AG04450 (cell line): ENCODE results near the gene MLF1. TPM values are rescaled to one million over a fixed set of nuclear protein-coding genes. Genes with fewer than 3 reads are reported as not detected.
A peak's percentile ranks its signal among the peaks of the same experiment; 100 is the strongest.

Source experiments
- CTCF ChIA-PET: fragments of 300-600, 350-600 bp; formaldehyde crosslinking; extraction: SDS; loops from one replicate; lab custom pipeline; 2022; ENCODE audit warnings: antibody characterized with exemption, inconsistent platforms; lab: Charles Lee
- POLR2A ChIA-PET: fragments of 350-600 bp; formaldehyde crosslinking; extraction: SDS; loops from one replicate; lab custom pipeline; 2021; ENCODE audit warnings: antibody characterized with exemption, inconsistent platforms; lab: Yijun Ruan, JAX
- DNase-seq: peaks from one replicate; pipeline ENCODE4 v3.0.0-alpha.2; 2011; ENCODE audit warnings: low read depth, low spot score
- H3K27ac ChIP-seq: one replicate; pipeline ENCODE4 v1.5.1; 2012; ENCODE audit warnings: low read depth, low read length, control low read depth
- H3K27me3 ChIP-seq: one replicate; pipeline ENCODE4 v1.6.0; 2012; ENCODE audit warnings: low read length; ENCODE audit not compliant: control insufficient read depth, insufficient read depth
- H3K4me3 ChIP-seq: 2 replicates; pipeline ENCODE4 v1.5.1; 2011; ENCODE audit warnings: mild to moderate bottlenecking, low read depth, low read length, control low read depth
- H3K9me3 ChIP-seq: 2 replicates; pipeline ENCODE4 v1.5.1; 2012; ENCODE audit warnings: low read length; ENCODE audit not compliant: control insufficient read depth, insufficient read depth
- polyA minus RNA-seq: library from RNA; depleted of rRNA, polyadenylated mRNA; stranded (reverse); fragments of >200 nt; gene quantifications from 2 replicates; pipeline ENCODE4 v1.2.3, GENCODE V29; 2011; rRNA and poly(A)+ RNA removed
- polyA plus RNA-seq: library from polyadenylated mRNA; depleted of rRNA; stranded (reverse); fragments of >200 nt; gene quantifications from 2 replicates; pipeline ENCODE4 v1.2.3, GENCODE V29; 2011; rRNA removed
- TF ChIP-seq, protein P1 (sequence below): IDR thresholded peaks from 2 replicates; pipeline ENCODE4 v1.5.1; 2011; ENCODE audit warnings: low read depth, low read length, control low read depth, inconsistent platforms

The MLF1 gene, protein sequence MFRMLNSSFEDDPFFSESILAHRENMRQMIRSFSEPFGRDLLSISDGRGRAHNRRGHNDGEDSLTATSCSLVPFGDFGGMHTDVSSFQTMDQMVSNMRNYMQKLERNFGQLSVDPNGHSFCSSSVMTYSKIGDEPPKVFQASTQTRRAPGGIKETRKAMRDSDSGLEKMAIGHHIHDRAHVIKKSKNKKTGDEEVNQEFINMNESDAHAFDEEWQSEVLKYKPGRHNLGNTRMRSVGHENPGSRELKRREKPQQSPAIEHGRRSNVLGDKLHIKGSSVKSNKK
- polyA plus RNA-seq (6.7 and 10.1 TPM in 2 replicates), polyA minus RNA-seq (2.3 and 4.6 TPM in 2 replicates)

DNA sequence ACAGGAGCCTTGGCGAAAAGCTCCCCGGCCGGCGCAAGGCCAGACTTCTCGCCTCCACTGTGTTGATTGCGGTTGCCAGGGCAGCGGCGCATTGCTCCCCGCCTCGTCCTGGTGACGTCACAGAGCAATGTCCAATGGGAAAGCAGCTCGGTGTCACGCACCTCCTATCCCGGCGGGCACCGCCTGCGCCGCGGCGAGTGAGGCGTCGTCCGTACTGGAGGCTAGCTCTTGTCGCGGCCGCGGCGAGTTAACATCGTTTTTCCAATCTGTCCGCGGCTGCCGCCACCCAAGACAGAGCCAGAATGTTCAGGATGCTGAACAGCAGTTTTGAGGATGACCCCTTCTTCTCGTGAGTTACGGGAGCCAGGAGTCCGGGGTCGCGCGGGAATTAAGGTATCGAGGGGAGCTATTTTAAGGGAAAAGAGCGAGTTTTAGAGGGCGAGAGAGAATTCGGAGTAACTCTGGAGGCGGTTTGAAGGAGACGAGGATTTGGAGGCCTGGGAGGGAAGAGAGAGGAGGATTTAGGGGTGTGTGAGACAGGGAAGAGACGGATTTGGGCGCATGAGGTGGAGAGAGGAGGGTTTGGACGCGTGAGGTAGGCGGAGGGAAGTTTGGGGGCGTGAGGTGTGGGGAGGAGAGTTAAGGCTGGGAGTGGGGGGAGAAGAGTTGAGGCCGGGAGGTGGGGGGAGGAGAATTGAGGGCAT lies at the start of gene MLF1:
Gene MLF1 (plus strand): TSS at position 196 of the 704 bp plus-strand sequence. CDS start 107 bp downstream, at position 303.
- H3K27me3 ChIP-seq: no peaks in the 10 kb centered on the region
- peak within 1 kb of the TSS; percentile 73 for H3K4me3 ChIP-seq
- H3K9me3 ChIP-seq: no peaks in the 10 kb centered on the region
- ChIA-PET CTCF (interaction anchor here (0.7 to 3.7 kb wide), 9 partner anchors 15 to 999 kb away, joined by 3 to 23 read pairs (median 3); partner anchors contain the start of gene GFM1), POLR2A (interaction anchor here (0.6 to 1.0 kb wide), 2 partner anchors 73 to 101 kb away, joined by 3 to 4 read pairs; partner anchors contain the start of genes GFM1 and LXN)
- DNase-seq: peak; percentile 80
- H3K27ac ChIP-seq: peak within 1 kb of the TSS; percentile 41
- TF ChIP-seq, protein P1, sequence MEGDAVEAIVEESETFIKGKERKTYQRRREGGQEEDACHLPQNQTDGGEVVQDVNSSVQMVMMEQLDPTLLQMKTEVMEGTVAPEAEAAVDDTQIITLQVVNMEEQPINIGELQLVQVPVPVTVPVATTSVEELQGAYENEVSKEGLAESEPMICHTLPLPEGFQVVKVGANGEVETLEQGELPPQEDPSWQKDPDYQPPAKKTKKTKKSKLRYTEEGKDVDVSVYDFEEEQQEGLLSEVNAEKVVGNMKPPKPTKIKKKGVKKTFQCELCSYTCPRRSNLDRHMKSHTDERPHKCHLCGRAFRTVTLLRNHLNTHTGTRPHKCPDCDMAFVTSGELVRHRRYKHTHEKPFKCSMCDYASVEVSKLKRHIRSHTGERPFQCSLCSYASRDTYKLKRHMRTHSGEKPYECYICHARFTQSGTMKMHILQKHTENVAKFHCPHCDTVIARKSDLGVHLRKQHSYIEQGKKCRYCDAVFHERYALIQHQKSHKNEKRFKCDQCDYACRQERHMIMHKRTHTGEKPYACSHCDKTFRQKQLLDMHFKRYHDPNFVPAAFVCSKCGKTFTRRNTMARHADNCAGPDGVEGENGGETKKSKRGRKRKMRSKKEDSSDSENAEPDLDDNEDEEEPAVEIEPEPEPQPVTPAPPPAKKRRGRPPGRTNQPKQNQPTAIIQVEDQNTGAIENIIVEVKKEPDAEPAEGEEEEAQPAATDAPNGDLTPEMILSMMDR: no peak

DNA sequence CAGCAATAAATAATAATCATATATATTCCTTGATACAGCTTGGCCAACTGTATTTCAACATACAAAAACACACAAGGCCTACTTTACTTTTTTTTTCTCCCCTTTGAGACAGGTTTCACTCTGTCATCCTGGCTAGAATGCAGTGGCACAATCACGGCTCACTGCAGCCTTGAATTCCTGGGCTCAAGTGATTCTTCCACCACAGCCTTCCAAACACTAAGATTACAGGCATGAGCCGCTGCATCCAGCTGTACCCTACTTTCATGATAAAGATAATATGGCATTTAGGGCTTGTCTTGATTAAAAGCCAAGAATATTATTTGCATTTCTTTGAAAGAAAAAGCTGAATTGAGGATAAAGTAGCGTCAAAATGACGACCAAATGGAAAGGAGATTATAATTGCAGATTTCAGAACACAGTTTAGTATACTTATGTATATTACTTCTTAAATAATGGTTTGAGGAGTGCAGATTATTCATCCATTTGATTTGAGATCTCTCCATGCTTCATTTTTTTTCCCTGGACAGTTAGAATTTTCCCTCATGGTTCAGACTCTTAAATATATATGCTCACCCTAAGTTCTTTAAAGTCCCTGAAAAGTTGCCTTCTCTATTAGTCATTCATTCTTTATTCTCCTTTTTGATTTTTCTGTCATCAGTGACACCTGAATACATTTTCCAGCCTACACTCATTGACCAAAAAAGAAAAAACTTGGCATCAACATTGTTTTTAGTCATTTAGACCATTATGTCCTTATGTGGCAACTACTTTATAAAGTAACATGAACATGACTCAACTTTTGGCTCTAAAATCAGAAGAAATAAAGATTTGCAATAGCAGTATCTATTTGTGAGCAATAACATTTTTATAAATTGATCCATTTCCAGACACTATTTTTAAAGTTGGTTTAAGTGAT lies 48.5 kb upstream of the MLF1 start:
- POLR2A ChIA-PET: no interaction called here
- Histone ChIP-seq H3K27me3 (no peaks in the 10 kb centered on the region), H3K9me3 (no peaks in the 10 kb centered on the region), H3K4me3 (no peak overlapping the region), H3K27ac (no peak overlapping the region)
- no peak for DNase-seq
- TF ChIP-seq, protein P1: no peak
- CTCF ChIA-PET: interaction anchor here (1.0 to 1.6 kb wide), 2 partner anchors 9 to 916 kb away, joined by 4 read pairs; no protein-coding TSS in a partner anchor

DNA sequence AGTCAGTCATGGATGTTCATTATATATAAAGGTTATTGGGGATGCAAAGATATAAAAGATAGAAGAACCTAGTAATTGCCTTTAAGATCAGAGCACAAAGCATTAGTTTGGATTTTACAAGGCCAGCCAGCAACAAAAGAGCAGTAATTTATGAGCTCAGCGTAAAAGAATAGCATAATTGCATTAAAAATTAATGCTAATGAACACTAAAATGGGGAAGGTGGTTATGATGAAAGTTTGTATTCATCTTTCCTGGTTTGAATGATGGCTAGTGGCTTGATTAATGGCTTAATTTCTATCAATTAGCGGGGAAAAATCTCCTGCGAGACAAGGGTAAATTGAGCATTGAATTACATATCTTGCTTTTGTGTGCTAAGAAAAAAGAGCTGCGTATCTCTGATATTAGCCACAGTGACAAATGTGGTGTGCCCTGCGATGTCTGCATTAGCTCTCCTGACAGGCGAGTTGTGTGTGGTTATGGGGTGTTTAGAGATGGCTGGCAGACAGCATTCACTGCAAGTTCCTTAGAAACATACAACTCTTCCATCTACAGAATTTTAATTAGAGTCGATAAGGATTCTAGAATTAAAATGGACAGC lies 42.8 kb upstream of the MLF1 start:
- DNase-seq: no peak
- Histone ChIP-seq H3K9me3 (no peaks in the 10 kb centered on the region), H3K27ac (no peak overlapping the region), H3K4me3 (no peak overlapping the region), H3K27me3 (no peaks in the 10 kb centered on the region)
- ChIA-PET POLR2A (no interaction called here), CTCF (interaction anchor here (1.1 to 4.3 kb wide), 6 partner anchors 11 to 996 kb away, joined by 3 to 45 read pairs (median 6); no protein-coding TSS in a partner anchor)
- TF ChIP-seq, protein P1: no peak

DNA sequence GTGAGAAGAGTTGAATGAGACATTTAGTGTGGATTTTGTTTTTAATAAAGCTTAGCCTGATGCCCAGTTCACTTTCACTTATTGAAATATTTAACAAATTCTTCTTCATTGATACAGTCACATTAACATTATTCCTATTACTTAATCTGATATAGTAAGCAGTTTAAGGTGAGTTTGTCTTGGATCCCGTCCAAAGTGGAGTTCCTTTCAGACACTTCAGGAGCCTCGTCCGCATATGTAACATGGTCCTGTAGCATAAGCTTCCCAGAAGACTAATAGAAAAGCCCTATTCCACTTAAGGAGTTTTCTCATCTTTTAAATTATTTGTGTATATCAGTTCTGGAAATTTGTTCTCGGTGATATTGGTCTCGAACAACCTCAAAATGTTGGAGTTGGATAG lies 39.7 kb upstream of the MLF1 start:
- POLR2A ChIA-PET: no interaction called here
- no peak for DNase-seq
- Histone ChIP-seq H3K9me3 (no peaks in the 10 kb centered on the region), H3K27ac (no peak overlapping the region), H3K4me3 (no peak overlapping the region), H3K27me3 (no peaks in the 10 kb centered on the region)
- CTCF ChIA-PET: interaction anchor here (0.6 to 4.3 kb wide), 20 partner anchors 8 to 999 kb away, joined by 3 to 45 read pairs (median 4); no protein-coding TSS in a partner anchor
- TF ChIP-seq, protein P1: no peak
